ENCODE measurements around the gene ZPR1. TPM values are rescaled to one million over a fixed set of nuclear protein-coding genes. Genes with fewer than 3 reads are reported as not detected.

Gene ZPR1
- total and polyA plus RNA-seq, 11 donors, result 6.2 to 59.4 (median 27.1) TPM

DNA sequence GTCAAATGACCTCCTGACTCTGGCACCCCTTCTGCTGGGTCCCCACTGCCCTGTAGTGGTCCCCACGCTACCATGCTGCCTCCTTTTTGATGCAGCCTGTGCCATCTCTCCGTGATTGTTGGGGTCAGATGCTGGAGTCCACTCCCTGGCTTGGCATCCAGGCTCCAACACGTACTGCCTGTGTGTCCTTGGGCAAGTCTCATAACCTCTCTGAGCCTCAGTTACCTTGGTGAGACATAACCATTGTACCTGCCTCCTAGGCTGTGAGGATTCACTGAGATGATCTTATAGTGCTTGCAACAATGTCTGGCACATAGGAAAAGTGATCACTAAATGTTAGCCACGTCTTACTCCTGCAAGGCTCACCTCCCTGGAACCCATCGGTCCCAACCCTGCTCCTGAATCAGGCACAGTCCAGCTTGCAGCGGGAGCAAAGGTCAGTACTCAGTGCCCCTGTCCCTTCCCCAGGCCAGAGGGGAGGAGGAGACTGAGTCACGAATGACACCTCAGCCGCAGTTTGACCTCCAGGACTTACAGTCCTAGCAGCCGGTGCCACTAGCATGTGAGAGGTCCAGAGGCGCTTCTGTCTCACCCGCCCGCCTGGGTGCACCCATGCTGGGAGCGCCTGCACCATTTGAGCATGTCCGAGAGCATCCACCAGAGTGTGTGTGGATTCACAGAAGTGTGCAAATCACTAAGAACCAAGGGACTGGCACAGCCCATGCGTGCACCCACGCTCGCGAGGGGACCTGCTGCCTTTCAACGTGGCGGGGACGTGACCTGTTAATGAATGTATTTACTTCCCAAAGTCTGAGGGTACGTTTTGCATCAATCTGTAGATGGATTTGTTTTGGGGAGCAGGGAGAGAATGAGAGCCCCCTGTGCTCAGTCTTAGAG, 38.3 kb upstream of the ZPR1 start:
- H3K27me3 ChIP-seq, result no peaks in the 10 kb centered on the region
- H3K27ac ChIP-seq, result no peak overlapping the region
- H3K9me3 ChIP-seq, result no peaks in the 10 kb centered on the region
- H3K4me3 ChIP-seq, result no peak overlapping the region
- no peak for TF ChIP-seq POLR2A (IDR thresholded peaks at IDR 0.05)
- TF ChIP-seq, protein P1, sequence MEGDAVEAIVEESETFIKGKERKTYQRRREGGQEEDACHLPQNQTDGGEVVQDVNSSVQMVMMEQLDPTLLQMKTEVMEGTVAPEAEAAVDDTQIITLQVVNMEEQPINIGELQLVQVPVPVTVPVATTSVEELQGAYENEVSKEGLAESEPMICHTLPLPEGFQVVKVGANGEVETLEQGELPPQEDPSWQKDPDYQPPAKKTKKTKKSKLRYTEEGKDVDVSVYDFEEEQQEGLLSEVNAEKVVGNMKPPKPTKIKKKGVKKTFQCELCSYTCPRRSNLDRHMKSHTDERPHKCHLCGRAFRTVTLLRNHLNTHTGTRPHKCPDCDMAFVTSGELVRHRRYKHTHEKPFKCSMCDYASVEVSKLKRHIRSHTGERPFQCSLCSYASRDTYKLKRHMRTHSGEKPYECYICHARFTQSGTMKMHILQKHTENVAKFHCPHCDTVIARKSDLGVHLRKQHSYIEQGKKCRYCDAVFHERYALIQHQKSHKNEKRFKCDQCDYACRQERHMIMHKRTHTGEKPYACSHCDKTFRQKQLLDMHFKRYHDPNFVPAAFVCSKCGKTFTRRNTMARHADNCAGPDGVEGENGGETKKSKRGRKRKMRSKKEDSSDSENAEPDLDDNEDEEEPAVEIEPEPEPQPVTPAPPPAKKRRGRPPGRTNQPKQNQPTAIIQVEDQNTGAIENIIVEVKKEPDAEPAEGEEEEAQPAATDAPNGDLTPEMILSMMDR (IDR thresholded peaks at IDR 0.05), result no peak
- intact Hi-C loops (cut with DNase I), result no loop called here
- WGBS, 4 donors, result 78 to 87% (median 81%) methylated on average over 19 to 22 of the region's 22 CpGs
- ATAC-seq, result no peak
- H3K4me1 ChIP-seq, result peaks cover 0 to 5% (median 0%) of the 10 kb centered on the region in 12 donors
- no peaks in the 10 kb centered on the region for H3K36me3 ChIP-seq
- DNase-seq, result no peak

- WGBS, 4 donors, result 77 to 91% (median 85%) methylated on average over 5 of the region's 5 CpGs
- no peak for ATAC-seq
- H3K36me3 ChIP-seq, result no peaks in the 10 kb centered on the region
- no peak overlapping the region for H3K4me3 ChIP-seq
- TF ChIP-seq, protein P1 (IDR thresholded peaks at IDR 0.05), result no peak
- TF ChIP-seq POLR2A (IDR thresholded peaks at IDR 0.05), result no peak
- no peak for DNase-seq
- intact Hi-C loops (cut with DNase I), result no loop called here
- H3K27me3 ChIP-seq, result no peaks in the 10 kb centered on the region
- H3K9me3 ChIP-seq, result no peaks in the 10 kb centered on the region
- H3K27ac ChIP-seq, result no peak overlapping the region
- peaks cover 0 to 5% (median 0%) of the 10 kb centered on the region in 12 donors for H3K4me1 ChIP-seq
Observed at GRCh38 chr11:116825434-116825833, 37.6 kb upstream of the ZPR1 start.

DNA sequence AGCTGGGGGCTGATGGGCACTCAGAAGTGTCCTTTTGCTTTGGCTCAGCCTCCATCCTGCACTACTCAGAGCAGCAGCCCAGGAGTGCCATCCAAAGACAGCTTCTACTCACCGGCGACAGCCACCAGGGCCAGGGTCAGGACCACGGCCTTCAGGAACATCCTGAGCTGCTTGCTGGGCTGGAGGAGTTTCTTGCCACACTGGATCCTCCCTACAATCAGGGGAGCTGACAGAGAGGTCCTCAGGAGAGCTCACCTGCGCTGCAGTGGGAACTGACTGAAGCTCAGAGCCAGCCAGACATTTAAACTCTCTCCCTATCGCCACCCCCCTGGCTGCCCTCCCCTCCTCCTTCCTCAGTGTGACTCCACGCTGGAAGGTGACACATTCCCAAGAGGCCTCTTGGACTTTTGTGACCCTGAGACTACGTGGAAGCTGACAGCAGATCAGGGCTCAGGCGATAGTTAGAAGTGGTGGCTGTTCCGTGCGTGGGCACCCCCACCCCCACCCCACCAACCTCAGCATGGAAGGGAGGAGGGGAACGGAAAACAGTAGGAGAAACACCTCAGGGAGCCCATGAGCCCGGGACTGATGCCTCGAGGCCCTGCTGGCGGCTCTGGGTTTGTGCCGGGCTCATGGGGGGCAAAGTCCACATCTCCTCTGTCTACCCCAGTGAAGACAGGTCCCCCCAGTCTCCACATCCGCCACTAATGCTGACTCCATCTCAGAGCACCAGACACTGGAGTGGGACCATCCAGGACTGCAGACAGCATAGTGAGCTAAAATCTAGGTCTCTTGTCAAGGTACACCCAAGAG, 35.4 kb upstream of the ZPR1 start, which contains the start of gene APOA4:
APOA4 (minus strand) TSS at position 274 of the 813 bp plus-strand sequence; CDS start at position 161, 113 bp downstream.
- DNase-seq, result no peak
- no peak for TF ChIP-seq POLR2A (IDR thresholded peaks at IDR 0.05)
- TF ChIP-seq, protein P1 (IDR thresholded peaks at IDR 0.05), result no peak
- ATAC-seq, result no peak
- Histone ChIP-seq H3K9me3 (no peaks in the 10 kb centered on the region), H3K4me3 (no peak within 1 kb of the TSS), H3K27me3 (no peaks in the 10 kb centered on the region), H3K36me3 (no peaks in the 10 kb centered on the region), H3K27ac (no peak within 1 kb of the TSS), H3K4me1 (no peaks in the 10 kb centered on the region)
- intact Hi-C loops (cut with DNase I), result no loop called here
- 65 to 76% (median 73%) methylated on average over 16 of the region's 16 CpGs for WGBS, 4 donors

GRCh38 chr11:116822575-116822974, 34.8 kb upstream of the ZPR1 start:
- no peak overlapping the region for H3K27ac ChIP-seq
- no peaks in the 10 kb centered on the region for H3K36me3 ChIP-seq
- no peaks in the 10 kb centered on the region for H3K9me3 ChIP-seq
- intact Hi-C loops (cut with DNase I), result no loop called here
- H3K4me1 ChIP-seq, result no peaks in the 10 kb centered on the region
- WGBS, 4 donors, result 70 to 75% (median 73%) methylated on average over 4 to 5 of the region's 5 CpGs
- DNase-seq (no peak), ATAC-seq (no peak)
- TF ChIP-seq, protein P1 (IDR thresholded peaks at IDR 0.05), result no peak
- TF ChIP-seq POLR2A (IDR thresholded peaks at IDR 0.05), result no peak
- no peaks in the 10 kb centered on the region for H3K27me3 ChIP-seq
- no peak overlapping the region for H3K4me3 ChIP-seq
